ENCODE results near the gene ATP6V1F. TPM values are rescaled to one million over a fixed set of nuclear protein-coding genes. Genes with fewer than 3 reads are reported as not detected.

ATP6V1F gene
- total RNA-seq, 4 donors from 2014 or later: 103 to 148 (median 130) TPM

- 79 to 81% methylated on average over 4 of the region's 5 CpGs for WGBS, 2 donors
- Histone ChIP-seq H3K27me3 (peaks cover 0 to 45% (median 6%) of the 10 kb centered on the region in 4 donors), H3K36me3 (no peaks in the 10 kb centered on the region), H3K4me3 (no peak overlapping the region), H3K27ac (no peak overlapping the region), H3K9me3 (no peaks in the 10 kb centered on the region), H3K4me1 (peaks cover 9 to 45% (median 17%) of the 10 kb centered on the region in 3 donors)
- DNase-seq: no peak
- intact Hi-C loops (cut with DNase I): loop anchor here (5.0 kb wide), 1 partner anchor 186 kb away; no protein-coding TSS in a partner anchor
- TF ChIP-seq, protein P1, sequence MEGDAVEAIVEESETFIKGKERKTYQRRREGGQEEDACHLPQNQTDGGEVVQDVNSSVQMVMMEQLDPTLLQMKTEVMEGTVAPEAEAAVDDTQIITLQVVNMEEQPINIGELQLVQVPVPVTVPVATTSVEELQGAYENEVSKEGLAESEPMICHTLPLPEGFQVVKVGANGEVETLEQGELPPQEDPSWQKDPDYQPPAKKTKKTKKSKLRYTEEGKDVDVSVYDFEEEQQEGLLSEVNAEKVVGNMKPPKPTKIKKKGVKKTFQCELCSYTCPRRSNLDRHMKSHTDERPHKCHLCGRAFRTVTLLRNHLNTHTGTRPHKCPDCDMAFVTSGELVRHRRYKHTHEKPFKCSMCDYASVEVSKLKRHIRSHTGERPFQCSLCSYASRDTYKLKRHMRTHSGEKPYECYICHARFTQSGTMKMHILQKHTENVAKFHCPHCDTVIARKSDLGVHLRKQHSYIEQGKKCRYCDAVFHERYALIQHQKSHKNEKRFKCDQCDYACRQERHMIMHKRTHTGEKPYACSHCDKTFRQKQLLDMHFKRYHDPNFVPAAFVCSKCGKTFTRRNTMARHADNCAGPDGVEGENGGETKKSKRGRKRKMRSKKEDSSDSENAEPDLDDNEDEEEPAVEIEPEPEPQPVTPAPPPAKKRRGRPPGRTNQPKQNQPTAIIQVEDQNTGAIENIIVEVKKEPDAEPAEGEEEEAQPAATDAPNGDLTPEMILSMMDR (IDR thresholded peaks at IDR 0.05): no peak
- TF ChIP-seq POLR2A (IDR thresholded peaks at IDR 0.05): no peak
Measured at GRCh38 chr7:128906001-128906765, 43.5 kb downstream of the ATP6V1F start.

GRCh38 chr7:128906766-128907559 is 44.3 kb downstream of the ATP6V1F start:
- H3K36me3 ChIP-seq: no peaks in the 10 kb centered on the region
- intact Hi-C loops (cut with DNase I): loop anchor here (5.0 kb wide), 1 partner anchor 185 kb away; no protein-coding TSS in a partner anchor
- no peak overlapping the region for H3K27ac ChIP-seq
- no peaks in the 10 kb centered on the region for H3K9me3 ChIP-seq
- peaks cover 0 to 53% (median 6%) of the 10 kb centered on the region in 4 donors for H3K27me3 ChIP-seq
- WGBS, 2 donors: 63 to 86% methylated on average over 9 to 11 of the region's 19 CpGs
- TF ChIP-seq, protein P1 (IDR thresholded peaks at IDR 0.05): no peak
- TF ChIP-seq POLR2A (IDR thresholded peaks at IDR 0.05): no peak
- no peak overlapping the region for H3K4me3 ChIP-seq
- no peak for DNase-seq
- peaks cover 9 to 50% (median 17%) of the 10 kb centered on the region in 3 donors for H3K4me1 ChIP-seq

GRCh38 chr7:128908750-128909624 is 46.3 kb downstream of the ATP6V1F start:
- peak overlapping the region in 1 of 4 donors; percentile 60 for H3K4me3 ChIP-seq
- TF ChIP-seq POLR2A (IDR thresholded peaks at IDR 0.05): no peak
- TF ChIP-seq, protein P1 (IDR thresholded peaks at IDR 0.05): no peak
- H3K27me3 ChIP-seq: peaks cover 0 to 67% (median 6%) of the 10 kb centered on the region in 4 donors
- DNase-seq: no peak
- H3K27ac ChIP-seq: no peak overlapping the region
- WGBS, 2 donors: 83 to 88% methylated on average over 1 to 3 of the region's 6 CpGs
- no peaks in the 10 kb centered on the region for H3K9me3 ChIP-seq
- no peaks in the 10 kb centered on the region for H3K36me3 ChIP-seq
- intact Hi-C loops (cut with DNase I): loop anchor here (5.0 kb wide), 1 partner anchor 183 kb away; no protein-coding TSS in a partner anchor
- peaks cover 9 to 32% (median 12%) of the 10 kb centered on the region in 3 donors for H3K4me1 ChIP-seq

DNA sequence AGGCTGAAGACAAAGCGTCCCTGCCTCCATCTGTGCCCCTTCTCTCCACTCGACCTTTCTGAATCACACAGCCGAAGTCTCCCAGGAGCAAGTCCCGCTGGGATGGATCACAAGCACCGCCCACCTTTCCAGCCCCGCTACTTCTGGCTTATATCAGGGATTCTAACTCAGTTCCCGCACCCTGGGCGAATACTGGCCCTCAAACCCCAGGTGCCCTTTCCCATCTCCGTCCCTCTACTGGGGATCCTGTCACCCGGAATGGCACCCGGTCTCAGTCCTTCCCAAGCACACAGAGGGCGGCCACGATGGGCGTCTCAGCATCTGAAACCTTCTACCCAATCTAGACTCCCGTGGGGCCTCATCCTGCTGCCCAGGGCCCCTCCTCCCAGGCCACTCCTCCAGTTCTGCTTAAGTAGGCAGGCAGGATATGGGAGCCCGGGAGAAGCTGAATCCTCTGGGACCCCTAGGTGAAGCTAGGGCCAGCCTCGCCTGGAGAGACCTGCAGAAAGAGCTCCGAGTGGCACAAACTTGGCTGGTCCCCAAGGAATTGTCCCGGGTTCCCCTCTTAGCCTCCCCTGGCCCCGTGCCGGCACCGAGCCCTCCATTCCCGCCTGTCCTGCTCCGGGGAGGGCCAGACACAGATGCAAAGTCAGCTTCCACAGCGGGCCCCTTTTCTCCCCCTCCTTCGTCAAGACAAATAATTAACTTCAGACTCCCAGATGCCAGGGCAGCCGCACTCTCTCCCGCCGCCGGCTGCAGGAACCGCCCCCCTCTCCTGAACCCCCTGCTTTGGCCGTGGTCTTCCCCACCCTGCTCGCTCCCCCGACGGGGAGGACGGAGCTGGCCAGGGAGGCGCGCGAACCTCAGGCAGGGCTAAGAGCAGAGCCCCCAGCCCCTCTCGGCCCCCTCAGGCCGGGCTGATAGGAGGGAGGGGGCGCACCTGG is 47.2 kb downstream of the ATP6V1F start:
- Histone ChIP-seq H3K27me3 (peaks cover 0 to 76% (median 9%) of the 10 kb centered on the region in 4 donors), H3K4me1 (peaks cover 12 to 27% (median 13%) of the 10 kb centered on the region in 3 donors), H3K4me3 (peak overlapping the region; percentile 0 to 60 (median 32)), H3K36me3 (no peaks in the 10 kb centered on the region), H3K9me3 (no peaks in the 10 kb centered on the region), H3K27ac (no peak overlapping the region)
- intact Hi-C loops (cut with DNase I): loop anchor here (5.0 kb wide), 1 partner anchor 182 kb away; no protein-coding TSS in a partner anchor
- WGBS, 2 donors: 10 to 30% methylated on average over 18 to 22 of the region's 42 CpGs
- no peak for TF ChIP-seq POLR2A (IDR thresholded peaks at IDR 0.05)
- TF ChIP-seq, protein P1 (IDR thresholded peaks at IDR 0.05): no peak
- no peak for DNase-seq
